CD14-positive monocyte (primary cell): Measurements from ENCODE around the gene NEMP2. TPM values are rescaled to one million over a fixed set of nuclear protein-coding genes. Genes with fewer than 3 reads are reported as not detected.

ENCODE experiments used
- DNase-seq, 3 donors: peaks; one replicate each; pipeline ENCODE4 v3.0.0-alpha.2; 2011 to 2022
- H2AFZ ChIP-seq: 2 replicates; pipeline ENCODE4 v1.6.0; 2012; ENCODE audit warnings: mild to moderate bottlenecking, low read depth, low read length, inconsistent platforms; ENCODE audit not compliant: insufficient read depth, poor library complexity, severe bottlenecking
- H3K27ac ChIP-seq, 2 donors: 1 replicate in 1 of 2; 2 replicates in 1 of 2; pipeline ENCODE4 v1.5.1; 2012 to 2013; ENCODE audit warnings: low read length in 2 of 2, control low read depth in 1 of 2, inconsistent platforms in 1 of 2, low read depth in 1 of 2, mild to moderate bottlenecking in 1 of 2
- H3K27me3 ChIP-seq, 2 donors: one replicate each; pipeline versions ENCODE4 v1.6.0 to v1.6.1; 2011 to 2013; ENCODE audit warnings: low read length in 2 of 2; ENCODE audit not compliant: control insufficient read depth in 2 of 2, insufficient read depth in 2 of 2
- H3K36me3 ChIP-seq, 2 donors: replicated peaks in 1 of 2; 1 replicate in 1 of 2; 2 replicates in 1 of 2; pipeline versions ENCODE4 v1.5.1 to v1.6.1; 2012 to 2013; ENCODE audit warnings: low read length in 2 of 2, control low read depth in 1 of 2, inconsistent platforms in 1 of 2, mild to moderate bottlenecking in 1 of 2; ENCODE audit not compliant: insufficient read depth in 2 of 2, control insufficient read depth in 1 of 2
- H3K4me1 ChIP-seq, 2 donors: 1 replicate in 1 of 2; 2 replicates in 1 of 2; pipeline versions ENCODE4 v1.5.1 to v1.6.1; 2012 to 2013; ENCODE audit warnings: low read length in 2 of 2, control low read depth in 1 of 2, inconsistent platforms in 1 of 2, mild to moderate bottlenecking in 1 of 2, moderate library complexity in 1 of 2; ENCODE audit not compliant: insufficient read depth in 2 of 2, control insufficient read depth in 1 of 2
- H3K4me2 ChIP-seq: replicated peaks from 2 replicates; pipeline ENCODE3; 2012; ENCODE audit warnings: low read length, moderate library complexity, mild to moderate bottlenecking; ENCODE audit not compliant: poor library complexity, severe bottlenecking; ENCODE audit errors: extremely low read depth
- H3K4me3 ChIP-seq, 3 experiments: fragments of 200-600 bp in 1 of 3; sonication (generic) in 1 of 3; replicated peaks in 1 of 3; 1 replicate in 2 of 3; 2 replicates in 1 of 3; pipeline ENCODE4 v1.5.1; 2011 to 2013; ENCODE audit warnings: low read length in 3 of 3, mild to moderate bottlenecking in 3 of 3, control low read depth in 2 of 3, low read depth in 2 of 3, inconsistent platforms in 1 of 3, moderate library complexity in 1 of 3
- H3K79me2 ChIP-seq: 2 replicates; pipeline ENCODE4 v1.6.0; 2012; ENCODE audit warnings: mild to moderate bottlenecking, control low read depth, inconsistent platforms, low read length, moderate library complexity; ENCODE audit not compliant: insufficient read depth
- H3K9ac ChIP-seq: 2 replicates; pipeline ENCODE4 v1.6.0; 2017; ENCODE audit warnings: low read length, mild to moderate bottlenecking; ENCODE audit not compliant: insufficient read depth, poor library complexity, severe bottlenecking
- H3K9me3 ChIP-seq, 2 donors: replicated peaks in 1 of 2; 1 replicate in 1 of 2; 2 replicates in 1 of 2; pipeline versions ENCODE4 v1.5.1 to v1.6.1; 2012 to 2013; ENCODE audit warnings: low read length in 2 of 2, control low read depth in 1 of 2; ENCODE audit not compliant: control insufficient read depth in 1 of 2, insufficient read depth in 1 of 2
- H4K20me1 ChIP-seq: 2 replicates; pipeline ENCODE4 v1.6.0; 2012; ENCODE audit warnings: mild to moderate bottlenecking, low read length, control low read depth, moderate library complexity; ENCODE audit not compliant: insufficient read depth
- H3K27ac Mint-ChIP-seq, 7 donors: one replicate each; pipeline ENCODE4 v1.8.0; 2020; ENCODE audit warnings: mild to moderate bottlenecking in 7 of 7, mixed read lengths in 7 of 7, moderate library complexity in 6 of 7, inconsistent platforms in 2 of 7
- H3K27me3 Mint-ChIP-seq, 3 donors: one replicate each; pipeline ENCODE4 v1.8.0; 2021 to 2022; ENCODE audit warnings: low read depth in 3 of 3, mild to moderate bottlenecking in 3 of 3, mixed read lengths in 3 of 3, moderate library complexity in 3 of 3, inconsistent platforms in 1 of 3
- H3K36me3 Mint-ChIP-seq, 2 donors: one replicate each; pipeline ENCODE4 v1.8.0; 2020; ENCODE audit warnings: mixed read lengths in 2 of 2, inconsistent platforms in 1 of 2, mild to moderate bottlenecking in 1 of 2
- H3K4me1 Mint-ChIP-seq: one replicate; pipeline ENCODE4 v1.8.0; 2020; ENCODE audit warnings: mild to moderate bottlenecking, mixed read lengths
- H3K4me3 Mint-ChIP-seq, 2 donors: one replicate each; pipeline ENCODE4 v1.8.0; 2020; ENCODE audit warnings: mild to moderate bottlenecking in 2 of 2, mixed read lengths in 2 of 2, moderate library complexity in 1 of 2
- H3K9me3 Mint-ChIP-seq, 7 donors: one replicate each; pipeline ENCODE4 v1.8.0; 2020 to 2022; ENCODE audit warnings: mixed read lengths in 7 of 7, mild to moderate bottlenecking in 6 of 7, moderate library complexity in 6 of 7, inconsistent platforms in 2 of 7
- WGBS: methylation state at CpG from one replicate; pipeline ENCODE4 v1.1.5; 2013; ENCODE audit warnings: missing lambda C conversion rate; ENCODE audit not compliant: insufficient coverage; 5-methylcytosine and 5-hydroxymethylcytosine counted together
- intact Hi-C, 2 donors: fragments of 100-400 bp; cut with micrococcal nuclease; formaldehyde crosslinking; loops; one replicate each; pipeline versions ENCODE4 v1.15.0 to v1.15.1; 2023
- polyA plus RNA-seq, 3 donors: library from polyadenylated mRNA; depleted of rRNA in 1 of 3; unstranded in 2 of 3; stranded (reverse) in 1 of 3; fragments of 300-500 nt in 2 of 3; fragments of >200 nt in 1 of 3; fragmentation: Illumina TruSeq in 2 of 3; gene quantifications; 1 replicate in 2 of 3; 2 replicates in 1 of 3; pipeline ENCODE4 v1.2.3, GENCODE V29; 2012 to 2021
- TF ChIP-seq, protein P1 (sequence below): fragments of 200-600 bp; IDR thresholded peaks from one replicate; pipeline ENCODE4 v1.8.0; 2022; ENCODE audit warnings: antibody characterized with exemption, mild to moderate bottlenecking

The NEMP2 gene
- polyA plus RNA-seq, 3 donors, result 0.44 to 2.5 (median 1.5) TPM

GRCh38 chr2:190553254-190553653 is 18.7 kb upstream of the NEMP2 start:
- no peaks in the 10 kb centered on the region for H3K36me3 ChIP-seq
- no peaks in the 10 kb centered on the region for H4K20me1 ChIP-seq
- no peaks in the 10 kb centered on the region for H3K36me3 Mint-ChIP-seq
- H3K9me3 ChIP-seq, result peaks cover 5 to 11% of the 10 kb centered on the region in 2 donors
- no peak overlapping the region for H3K27ac ChIP-seq
- H3K27me3 Mint-ChIP-seq, result peaks cover 0 to 1% (median 0%) of the 10 kb centered on the region in 3 donors
- H3K4me2 ChIP-seq, result no peak overlapping the region
- peaks cover 0 to 8% of the 10 kb centered on the region in 2 donors for H3K4me1 ChIP-seq
- H3K27me3 ChIP-seq, result no peaks in the 10 kb centered on the region
- intact Hi-C loops, result no loop called here
- no peaks in the 10 kb centered on the region for H3K79me2 ChIP-seq
- 86% methylated on average over 1 of the region's 1 CpG for WGBS
- H3K4me1 Mint-ChIP-seq, result peaks cover 8% of the 10 kb centered on the region
- no peak overlapping the region for H3K27ac Mint-ChIP-seq
- TF ChIP-seq, protein P1, sequence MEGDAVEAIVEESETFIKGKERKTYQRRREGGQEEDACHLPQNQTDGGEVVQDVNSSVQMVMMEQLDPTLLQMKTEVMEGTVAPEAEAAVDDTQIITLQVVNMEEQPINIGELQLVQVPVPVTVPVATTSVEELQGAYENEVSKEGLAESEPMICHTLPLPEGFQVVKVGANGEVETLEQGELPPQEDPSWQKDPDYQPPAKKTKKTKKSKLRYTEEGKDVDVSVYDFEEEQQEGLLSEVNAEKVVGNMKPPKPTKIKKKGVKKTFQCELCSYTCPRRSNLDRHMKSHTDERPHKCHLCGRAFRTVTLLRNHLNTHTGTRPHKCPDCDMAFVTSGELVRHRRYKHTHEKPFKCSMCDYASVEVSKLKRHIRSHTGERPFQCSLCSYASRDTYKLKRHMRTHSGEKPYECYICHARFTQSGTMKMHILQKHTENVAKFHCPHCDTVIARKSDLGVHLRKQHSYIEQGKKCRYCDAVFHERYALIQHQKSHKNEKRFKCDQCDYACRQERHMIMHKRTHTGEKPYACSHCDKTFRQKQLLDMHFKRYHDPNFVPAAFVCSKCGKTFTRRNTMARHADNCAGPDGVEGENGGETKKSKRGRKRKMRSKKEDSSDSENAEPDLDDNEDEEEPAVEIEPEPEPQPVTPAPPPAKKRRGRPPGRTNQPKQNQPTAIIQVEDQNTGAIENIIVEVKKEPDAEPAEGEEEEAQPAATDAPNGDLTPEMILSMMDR, result no peak
- no peak overlapping the region for H3K4me3 Mint-ChIP-seq
- DNase-seq, result no peak
- H3K4me3 ChIP-seq, result no peak overlapping the region
- no peak overlapping the region for H2AFZ ChIP-seq
- H3K9me3 Mint-ChIP-seq, result peaks cover 2 to 29% (median 14%) of the 10 kb centered on the region in 7 donors
- no peak overlapping the region for H3K9ac ChIP-seq

GRCh38 chr2:190551928-190552327 is 17.4 kb upstream of the NEMP2 start:
- Histone ChIP-seq H3K9me3 (peaks cover 5 to 11% of the 10 kb centered on the region in 2 donors), H3K27me3 (no peaks in the 10 kb centered on the region), H3K36me3 (no peaks in the 10 kb centered on the region), H3K27ac (no peak overlapping the region), H3K4me1 (peaks cover 0 to 8% of the 10 kb centered on the region in 2 donors), H3K79me2 (no peaks in the 10 kb centered on the region), H3K4me3 (no peak overlapping the region), H4K20me1 (no peaks in the 10 kb centered on the region), H3K4me2 (peak overlapping the region; percentile 17), H2AFZ (peak overlapping the region; percentile 43), H3K9ac (no peak overlapping the region)
- Mint-ChIP-seq H3K27me3 (peaks cover 0 to 2% (median 0%) of the 10 kb centered on the region in 3 donors), H3K4me1 (peaks cover 8% of the 10 kb centered on the region), H3K27ac (peak overlapping the region in 5 of 7 donors; percentile 59 to 85 (median 80)), H3K9me3 (peaks cover 2 to 29% (median 14%) of the 10 kb centered on the region in 7 donors), H3K36me3 (no peaks in the 10 kb centered on the region), H3K4me3 (no peak overlapping the region)
- TF ChIP-seq, protein P1, result no peak
- 52% methylated on average over 2 of the region's 4 CpGs for WGBS
- intact Hi-C loops, result no loop called here
- DNase-seq, result peak; percentile 23 to 39 (median 25)
